Measurements from ENCODE around the gene INPP5A.

The INPP5A gene

DNA sequence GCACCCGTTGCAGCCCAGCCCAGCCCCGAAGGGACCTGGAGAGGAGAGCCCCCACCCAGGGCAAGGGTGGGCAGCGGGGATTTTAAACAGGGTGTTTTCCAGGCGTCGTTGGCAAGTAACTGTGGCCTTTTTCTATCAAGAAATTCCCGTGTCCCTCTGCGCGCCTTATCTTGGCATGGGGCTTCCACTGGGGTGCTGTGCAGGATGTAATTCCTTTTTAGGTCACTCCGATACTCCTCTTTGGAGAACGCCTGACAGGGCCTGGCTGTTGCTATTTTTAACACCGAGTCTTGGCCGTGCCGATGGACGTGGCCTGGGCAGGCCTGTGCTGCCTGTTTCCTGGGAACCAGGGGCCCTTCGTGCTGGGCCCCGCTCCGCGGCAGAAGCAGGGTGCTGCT, 93.8 kb downstream of the INPP5A start:
- Histone ChIP-seq H3K4me3 (ENCODE audit: low read length in 2 of 2) (no peak overlapping the region), H3K36me3 (ENCODE audit: control insufficient read depth in 2 of 2, insufficient read depth in 2 of 2, low read length in 2 of 2) (no peaks in the 10 kb centered on the region), H3K4me1 (ENCODE audit: control insufficient read depth in 2 of 2, insufficient read depth in 2 of 2, low read length in 2 of 2) (peaks cover 10 to 19% of the 10 kb centered on the region in 2 donors), H3K9me3 (ENCODE audit: control insufficient read depth in 2 of 2, low read length in 2 of 2) (no peaks in the 10 kb centered on the region), H3K27me3 (ENCODE audit: control insufficient read depth in 2 of 2, insufficient read depth in 2 of 2, low read length in 2 of 2) (no peaks in the 10 kb centered on the region), H3K27ac (ENCODE audit: low read depth in 2 of 2, low read length in 2 of 2) (peak overlapping the region; percentile 65 to 76), H3K9ac (ENCODE audit: low read depth in 1 of 2, low read length in 2 of 2) (no peak overlapping the region)

DNA sequence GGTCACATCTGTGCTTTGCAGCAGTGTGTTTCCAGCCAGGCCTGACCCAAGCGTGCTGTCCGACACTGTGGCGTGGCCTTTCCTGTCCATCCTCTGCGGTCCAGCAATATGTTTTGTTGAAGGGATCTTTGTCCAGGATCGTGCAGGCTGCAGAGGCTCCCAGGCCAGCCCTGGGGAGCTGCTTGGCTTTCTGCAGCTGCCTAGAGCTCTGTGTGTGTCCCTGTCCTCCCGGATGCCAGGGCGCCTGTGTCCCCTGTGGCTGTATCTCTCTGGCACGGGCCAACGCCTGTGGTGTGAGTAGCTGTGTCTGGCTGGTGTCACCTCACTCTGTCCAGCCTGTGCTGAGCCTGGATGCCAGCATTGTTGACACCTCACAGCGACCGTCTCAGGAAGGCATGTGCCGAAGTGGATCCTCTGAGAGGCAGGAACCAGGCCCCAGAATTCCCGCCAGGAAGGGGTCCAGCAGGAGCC, 94.5 kb downstream of the INPP5A start:
- H3K4me1 ChIP-seq (ENCODE audit: control insufficient read depth in 2 of 2, insufficient read depth in 2 of 2, low read length in 2 of 2) = peaks cover 10 to 19% of the 10 kb centered on the region in 2 donors
- H3K36me3 ChIP-seq (ENCODE audit: control insufficient read depth in 2 of 2, insufficient read depth in 2 of 2, low read length in 2 of 2) = no peaks in the 10 kb centered on the region
- H3K9ac ChIP-seq (ENCODE audit: low read depth in 1 of 2, low read length in 2 of 2) = no peak overlapping the region
- H3K27me3 ChIP-seq (ENCODE audit: control insufficient read depth in 2 of 2, insufficient read depth in 2 of 2, low read length in 2 of 2) = no peaks in the 10 kb centered on the region
- no peak overlapping the region for H3K4me3 ChIP-seq (ENCODE audit: low read length in 2 of 2)
- H3K9me3 ChIP-seq (ENCODE audit: control insufficient read depth in 2 of 2, low read length in 2 of 2) = no peaks in the 10 kb centered on the region
- H3K27ac ChIP-seq (ENCODE audit: low read depth in 2 of 2, low read length in 2 of 2) = peak overlapping the region; percentile 50 to 69

GRCh38 chr10:132632851-132633684, 95.5 kb downstream of the INPP5A start:
- Histone ChIP-seq H3K27ac (ENCODE audit: low read depth in 2 of 2, low read length in 2 of 2) (peak overlapping the region; percentile 4 to 26), H3K9me3 (ENCODE audit: control insufficient read depth in 2 of 2, low read length in 2 of 2) (no peaks in the 10 kb centered on the region), H3K9ac (ENCODE audit: low read depth in 1 of 2, low read length in 2 of 2) (no peak overlapping the region), H3K4me1 (ENCODE audit: control insufficient read depth in 2 of 2, insufficient read depth in 2 of 2, low read length in 2 of 2) (peaks cover 13 to 24% of the 10 kb centered on the region in 2 donors), H3K36me3 (ENCODE audit: control insufficient read depth in 2 of 2, insufficient read depth in 2 of 2, low read length in 2 of 2) (no peaks in the 10 kb centered on the region), H3K4me3 (ENCODE audit: low read length in 2 of 2) (no peak overlapping the region), H3K27me3 (ENCODE audit: control insufficient read depth in 2 of 2, insufficient read depth in 2 of 2, low read length in 2 of 2) (no peaks in the 10 kb centered on the region)

DNA sequence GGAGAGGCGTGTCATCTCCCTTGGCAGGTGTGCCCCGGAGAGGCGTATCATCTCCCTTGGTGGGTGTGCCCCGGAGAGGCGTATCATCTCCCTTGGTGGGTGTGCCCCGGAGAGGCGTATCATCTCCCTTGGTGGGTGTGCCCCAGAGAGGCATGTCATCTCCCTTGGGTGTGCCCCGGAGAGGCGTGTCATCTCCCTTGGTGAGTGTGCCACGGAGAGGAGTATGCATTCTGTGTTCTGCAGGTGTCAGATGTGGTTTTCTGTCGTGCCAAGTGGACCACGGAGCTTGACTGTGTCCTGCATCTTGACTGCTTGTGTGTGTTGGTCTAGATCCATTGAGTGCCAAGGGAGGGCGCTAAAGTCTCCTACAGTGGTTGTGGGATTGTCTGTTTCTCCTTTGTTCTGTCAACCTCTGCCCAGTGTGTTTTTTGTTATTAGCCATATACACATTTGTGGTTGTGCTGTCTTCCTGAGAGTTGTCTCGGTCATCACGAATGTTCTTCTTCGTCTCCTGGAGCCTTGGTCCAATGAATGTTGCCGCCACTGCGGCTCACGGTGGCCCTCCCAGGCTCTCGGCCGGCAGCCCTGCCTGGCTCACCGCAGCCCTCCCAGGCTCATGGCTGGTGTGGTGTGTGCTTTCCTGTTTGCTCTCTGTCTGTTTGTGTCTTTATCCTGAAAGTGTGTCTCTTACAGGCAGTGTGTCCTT, 96.8 kb downstream of the INPP5A start:
- Histone ChIP-seq H3K27ac (ENCODE audit: low read depth in 2 of 2, low read length in 2 of 2) (peak overlapping the region; percentile 39 to 41), H3K4me1 (ENCODE audit: control insufficient read depth in 2 of 2, insufficient read depth in 2 of 2, low read length in 2 of 2) (peaks cover 12 to 22% of the 10 kb centered on the region in 2 donors), H3K4me3 (ENCODE audit: low read length in 2 of 2) (no peak overlapping the region), H3K27me3 (ENCODE audit: control insufficient read depth in 2 of 2, insufficient read depth in 2 of 2, low read length in 2 of 2) (no peaks in the 10 kb centered on the region), H3K9me3 (ENCODE audit: control insufficient read depth in 2 of 2, low read length in 2 of 2) (no peaks in the 10 kb centered on the region), H3K36me3 (ENCODE audit: control insufficient read depth in 2 of 2, insufficient read depth in 2 of 2, low read length in 2 of 2) (no peaks in the 10 kb centered on the region), H3K9ac (ENCODE audit: low read depth in 1 of 2, low read length in 2 of 2) (no peak overlapping the region)

DNA sequence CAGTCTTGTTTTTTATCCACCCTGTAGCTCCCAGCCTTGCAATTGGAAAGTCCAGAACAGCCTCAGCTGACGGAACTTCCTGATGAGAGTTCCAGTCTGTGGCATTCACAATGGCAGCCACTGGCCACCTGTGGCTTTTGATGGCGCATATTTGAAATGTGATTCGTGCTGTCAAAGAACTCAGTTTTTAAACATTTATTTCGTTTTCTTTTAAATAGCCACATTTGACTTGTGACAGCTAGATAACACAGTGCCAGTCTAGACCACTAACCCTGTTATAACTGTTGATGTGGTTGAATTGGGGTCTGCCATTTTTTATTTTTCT, 97.3 kb downstream of the INPP5A start:
- H3K4me3 ChIP-seq (ENCODE audit: low read length in 2 of 2) = no peak overlapping the region
- H3K27ac ChIP-seq (ENCODE audit: low read depth in 2 of 2, low read length in 2 of 2) = peak overlapping the region in 1 of 2 donors; percentile 39
- no peaks in the 10 kb centered on the region for H3K27me3 ChIP-seq (ENCODE audit: control insufficient read depth in 2 of 2, insufficient read depth in 2 of 2, low read length in 2 of 2)
- H3K9me3 ChIP-seq (ENCODE audit: control insufficient read depth in 2 of 2, low read length in 2 of 2) = no peaks in the 10 kb centered on the region
- H3K4me1 ChIP-seq (ENCODE audit: control insufficient read depth in 2 of 2, insufficient read depth in 2 of 2, low read length in 2 of 2) = peaks cover 12 to 22% of the 10 kb centered on the region in 2 donors
- H3K36me3 ChIP-seq (ENCODE audit: control insufficient read depth in 2 of 2, insufficient read depth in 2 of 2, low read length in 2 of 2) = no peaks in the 10 kb centered on the region
- no peak overlapping the region for H3K9ac ChIP-seq (ENCODE audit: low read depth in 1 of 2, low read length in 2 of 2)

GRCh38 chr10:132636358-132636757, 98.8 kb downstream of the INPP5A start:
- H3K9me3 ChIP-seq (ENCODE audit: control insufficient read depth in 2 of 2, low read length in 2 of 2) = no peaks in the 10 kb centered on the region
- H3K4me3 ChIP-seq (ENCODE audit: low read length in 2 of 2) = no peak overlapping the region
- peaks cover 12 to 22% of the 10 kb centered on the region in 2 donors for H3K4me1 ChIP-seq (ENCODE audit: control insufficient read depth in 2 of 2, insufficient read depth in 2 of 2, low read length in 2 of 2)
- H3K9ac ChIP-seq (ENCODE audit: low read depth in 1 of 2, low read length in 2 of 2) = no peak overlapping the region
- no peaks in the 10 kb centered on the region for H3K36me3 ChIP-seq (ENCODE audit: control insufficient read depth in 2 of 2, insufficient read depth in 2 of 2, low read length in 2 of 2)
- no peak overlapping the region for H3K27ac ChIP-seq (ENCODE audit: low read depth in 2 of 2, low read length in 2 of 2)
- no peaks in the 10 kb centered on the region for H3K27me3 ChIP-seq (ENCODE audit: control insufficient read depth in 2 of 2, insufficient read depth in 2 of 2, low read length in 2 of 2)

- Histone ChIP-seq H3K27me3 (ENCODE audit: control insufficient read depth in 2 of 2, insufficient read depth in 2 of 2, low read length in 2 of 2) (no peaks in the 10 kb centered on the region), H3K4me3 (ENCODE audit: low read length in 2 of 2) (no peak overlapping the region), H3K9me3 (ENCODE audit: control insufficient read depth in 2 of 2, low read length in 2 of 2) (no peaks in the 10 kb centered on the region), H3K36me3 (ENCODE audit: control insufficient read depth in 2 of 2, insufficient read depth in 2 of 2, low read length in 2 of 2) (no peaks in the 10 kb centered on the region), H3K4me1 (ENCODE audit: control insufficient read depth in 2 of 2, insufficient read depth in 2 of 2, low read length in 2 of 2) (peaks cover 4 to 13% of the 10 kb centered on the region in 2 donors), H3K9ac (ENCODE audit: low read depth in 1 of 2, low read length in 2 of 2) (peak overlapping the region in 1 of 2 donors; percentile 22), H3K27ac (ENCODE audit: low read depth in 2 of 2, low read length in 2 of 2) (no peak overlapping the region)
Measured at GRCh38 chr10:132637477-132638129, 100.0 kb downstream of the INPP5A start.

DNA sequence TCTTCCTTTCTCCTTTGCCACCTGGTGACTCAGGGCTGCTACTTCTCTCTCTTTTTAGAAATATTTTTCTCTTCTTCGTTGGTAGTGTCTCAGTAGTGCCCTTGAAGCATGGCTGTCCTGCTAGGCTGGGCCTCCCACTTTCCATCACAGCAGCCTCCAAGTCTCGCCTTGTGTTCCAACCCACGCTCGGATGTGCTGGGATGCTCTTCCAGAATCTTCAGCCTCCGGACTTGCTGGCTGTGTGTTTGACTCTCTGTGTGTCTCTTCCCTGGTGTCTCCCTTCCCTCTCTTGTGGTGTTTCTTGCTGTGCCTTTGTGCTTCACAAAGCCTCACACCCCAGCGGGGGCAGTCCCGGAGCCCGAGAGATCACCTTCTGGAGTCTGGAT, 100.5 kb downstream of the INPP5A start:
- Histone ChIP-seq H3K36me3 (ENCODE audit: control insufficient read depth in 2 of 2, insufficient read depth in 2 of 2, low read length in 2 of 2) (no peaks in the 10 kb centered on the region), H3K27me3 (ENCODE audit: control insufficient read depth in 2 of 2, insufficient read depth in 2 of 2, low read length in 2 of 2) (no peaks in the 10 kb centered on the region), H3K4me1 (ENCODE audit: control insufficient read depth in 2 of 2, insufficient read depth in 2 of 2, low read length in 2 of 2) (peaks cover 4 to 13% of the 10 kb centered on the region in 2 donors), H3K9me3 (ENCODE audit: control insufficient read depth in 2 of 2, low read length in 2 of 2) (no peaks in the 10 kb centered on the region), H3K4me3 (ENCODE audit: low read length in 2 of 2) (no peak overlapping the region), H3K9ac (ENCODE audit: low read depth in 1 of 2, low read length in 2 of 2) (no peak overlapping the region), H3K27ac (ENCODE audit: low read depth in 2 of 2, low read length in 2 of 2) (no peak overlapping the region)

DNA sequence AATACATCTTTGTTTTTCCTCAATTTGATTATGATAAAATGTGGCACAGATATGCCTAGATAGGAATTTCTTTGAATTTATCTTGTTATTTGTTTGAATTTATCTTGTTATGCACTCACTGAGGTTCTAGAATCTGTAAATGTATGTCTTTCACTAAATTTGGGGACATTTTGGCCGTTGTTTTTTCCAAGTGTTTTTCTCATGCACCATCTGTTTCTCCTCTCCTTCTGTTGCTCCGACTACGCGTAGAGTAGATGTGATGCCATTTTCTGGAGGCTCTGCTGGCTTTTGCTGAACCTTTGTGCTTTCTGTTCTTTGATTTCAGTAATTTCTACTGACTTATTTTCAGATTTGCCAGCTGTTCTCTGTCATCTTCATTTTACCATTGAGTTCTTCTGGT, 101.9 kb downstream of the INPP5A start:
- no peaks in the 10 kb centered on the region for H3K36me3 ChIP-seq (ENCODE audit: control insufficient read depth in 2 of 2, insufficient read depth in 2 of 2, low read length in 2 of 2)
- no peaks in the 10 kb centered on the region for H3K9me3 ChIP-seq (ENCODE audit: control insufficient read depth in 2 of 2, low read length in 2 of 2)
- H3K27ac ChIP-seq (ENCODE audit: low read depth in 2 of 2, low read length in 2 of 2) = no peak overlapping the region
- no peak overlapping the region for H3K9ac ChIP-seq (ENCODE audit: low read depth in 1 of 2, low read length in 2 of 2)
- H3K4me3 ChIP-seq (ENCODE audit: low read length in 2 of 2) = no peak overlapping the region
- H3K4me1 ChIP-seq (ENCODE audit: control insufficient read depth in 2 of 2, insufficient read depth in 2 of 2, low read length in 2 of 2) = peaks cover 4 to 10% of the 10 kb centered on the region in 2 donors
- H3K27me3 ChIP-seq (ENCODE audit: control insufficient read depth in 2 of 2, insufficient read depth in 2 of 2, low read length in 2 of 2) = no peaks in the 10 kb centered on the region
